Activated CD8-positive, alpha-beta T cell treated with anti-CD3 and anti-CD28 coated beads for 36 hours (primary cell): ENCODE measurements around the gene SLC25A26. TPM values are rescaled to one million over a fixed set of nuclear protein-coding genes. Genes with fewer than 3 reads are reported as not detected.

Experiments used
- ATAC-seq: fragments of 200-7000 bp; cut with Tn5 transposase; one replicate; pipeline ENCODE4 v1.10.0; 2021; ENCODE audit warnings: mild to moderate bottlenecking, moderate library complexity
- CTCF ChIA-PET: fragments of 350-600 bp; sonication (Branson Sonifier 250); formaldehyde crosslinking; loops from one replicate; lab custom pipeline; 2021; ENCODE audit warnings: antibody characterized with exemption; lab: Charles Lee
- POLR2A ChIA-PET: fragments of 350-600 bp; sonication (Branson Sonifier 250); formaldehyde crosslinking; loops from one replicate; lab custom pipeline; 2021; ENCODE audit warnings: antibody characterized with exemption; lab: Charles Lee
- DNase-seq: peaks from one replicate; pipeline ENCODE4 v3.0.0-alpha.2; 2020
- H3K27ac Mint-ChIP-seq: one replicate; pipeline ENCODE4 v1.8.0; 2021; ENCODE audit warnings: mild to moderate bottlenecking, mixed read lengths
- H3K27me3 Mint-ChIP-seq: one replicate; pipeline ENCODE4 v1.8.0; 2021; ENCODE audit warnings: mixed read lengths
- H3K36me3 Mint-ChIP-seq: one replicate; pipeline ENCODE4 v1.8.0; 2021; ENCODE audit warnings: low read depth, mixed read lengths
- H3K4me1 Mint-ChIP-seq: one replicate; pipeline ENCODE4 v1.8.0; 2021; ENCODE audit warnings: low read depth, mixed read lengths
- H3K4me3 Mint-ChIP-seq: one replicate; pipeline ENCODE4 v1.8.0; 2021; ENCODE audit warnings: mild to moderate bottlenecking, moderate library complexity, mixed read lengths
- H3K9me3 Mint-ChIP-seq: one replicate; pipeline ENCODE4 v1.8.0; 2021; ENCODE audit warnings: mixed read lengths
- intact Hi-C: fragments of 100-400 bp; cut with micrococcal nuclease; formaldehyde crosslinking; loops from one replicate; pipeline ENCODE4 v1.10.0; 2022
- total RNA-seq, 2 experiments: library from RNA; stranded (reverse); gene quantifications; one replicate each; pipeline ENCODE4 v1.2.3, GENCODE V29; 2021
- TF ChIP-seq, protein P1 (sequence below): fragments of 200-600 bp; IDR thresholded peaks from one replicate; pipeline ENCODE4 v1.8.0; 2022; ENCODE audit warnings: antibody characterized with exemption, mild to moderate bottlenecking

The SLC25A26 gene
- total RNA-seq, 2 experiments from 2014 or later, result 28.5 to 31.0 TPM

DNA sequence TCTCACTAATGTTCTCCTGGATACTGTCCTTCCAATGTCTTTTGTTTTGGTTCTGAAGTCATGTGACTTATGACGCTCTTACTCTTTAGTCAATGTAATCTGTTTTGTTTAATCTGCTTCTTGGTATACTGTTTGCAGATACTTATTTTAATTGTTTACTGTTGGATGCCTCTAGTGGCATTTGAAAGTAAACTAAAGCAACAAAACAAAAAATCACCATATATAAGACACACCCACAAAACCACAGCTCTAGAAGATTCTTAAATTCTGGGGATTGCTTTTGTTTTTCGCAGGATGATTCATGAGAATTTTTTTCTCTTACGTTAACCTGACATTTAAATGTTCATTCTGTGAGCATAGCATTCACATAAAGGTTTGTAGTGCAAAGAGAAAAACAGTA lies 16.8 kb downstream of the SLC25A26 start:
- ATAC-seq, result no peak
- Mint-ChIP-seq H3K27me3 (no peaks in the 10 kb centered on the region), H3K27ac (no peak overlapping the region), H3K9me3 (peaks cover 34% of the 10 kb centered on the region), H3K4me1 (peaks cover 25% of the 10 kb centered on the region), H3K36me3 (peaks cover 61% of the 10 kb centered on the region), H3K4me3 (no peak overlapping the region)
- CTCF ChIA-PET, result no interaction called here
- DNase-seq, result no peak
- POLR2A ChIA-PET, result no interaction called here
- intact Hi-C loops, result no loop called here
- TF ChIP-seq, protein P1, sequence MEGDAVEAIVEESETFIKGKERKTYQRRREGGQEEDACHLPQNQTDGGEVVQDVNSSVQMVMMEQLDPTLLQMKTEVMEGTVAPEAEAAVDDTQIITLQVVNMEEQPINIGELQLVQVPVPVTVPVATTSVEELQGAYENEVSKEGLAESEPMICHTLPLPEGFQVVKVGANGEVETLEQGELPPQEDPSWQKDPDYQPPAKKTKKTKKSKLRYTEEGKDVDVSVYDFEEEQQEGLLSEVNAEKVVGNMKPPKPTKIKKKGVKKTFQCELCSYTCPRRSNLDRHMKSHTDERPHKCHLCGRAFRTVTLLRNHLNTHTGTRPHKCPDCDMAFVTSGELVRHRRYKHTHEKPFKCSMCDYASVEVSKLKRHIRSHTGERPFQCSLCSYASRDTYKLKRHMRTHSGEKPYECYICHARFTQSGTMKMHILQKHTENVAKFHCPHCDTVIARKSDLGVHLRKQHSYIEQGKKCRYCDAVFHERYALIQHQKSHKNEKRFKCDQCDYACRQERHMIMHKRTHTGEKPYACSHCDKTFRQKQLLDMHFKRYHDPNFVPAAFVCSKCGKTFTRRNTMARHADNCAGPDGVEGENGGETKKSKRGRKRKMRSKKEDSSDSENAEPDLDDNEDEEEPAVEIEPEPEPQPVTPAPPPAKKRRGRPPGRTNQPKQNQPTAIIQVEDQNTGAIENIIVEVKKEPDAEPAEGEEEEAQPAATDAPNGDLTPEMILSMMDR, result no peak

DNA sequence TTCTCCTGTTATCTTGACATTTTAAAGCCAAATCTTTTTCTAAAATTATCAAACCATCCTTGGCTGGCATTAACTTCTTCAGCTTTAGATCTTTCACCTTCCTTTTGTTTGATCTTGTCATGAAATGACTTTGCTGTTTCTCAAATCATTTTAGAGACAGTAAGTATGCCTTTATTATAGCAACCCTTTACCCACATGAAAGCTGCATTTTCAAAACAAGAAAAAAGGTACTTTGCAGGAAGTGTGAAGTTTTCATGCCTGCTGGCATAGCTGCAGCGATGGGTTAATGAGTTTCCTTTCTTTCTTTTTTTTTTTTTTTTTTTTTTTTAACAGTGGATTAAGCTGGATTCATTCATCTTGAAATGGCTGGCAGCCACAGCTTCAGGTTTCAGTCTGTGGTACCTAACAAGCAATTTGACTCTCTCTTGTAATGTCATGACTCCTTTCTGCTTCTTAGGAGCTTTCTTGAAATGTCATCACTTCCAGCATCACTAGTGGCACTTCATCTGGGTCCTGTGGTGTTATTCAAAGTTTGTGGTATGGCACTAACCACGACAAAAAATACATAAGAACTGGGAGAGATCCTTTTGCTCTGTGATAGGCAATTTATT lies 18.8 kb downstream of the SLC25A26 start:
- peaks cover 66% of the 10 kb centered on the region for H3K36me3 Mint-ChIP-seq
- POLR2A ChIA-PET, result interaction anchor here (0.7 to 1.3 kb wide), 2 partner anchors 10 to 15 kb away, joined by 3 to 4 read pairs; no protein-coding TSS in a partner anchor
- ATAC-seq, result peak; percentile 88
- H3K27ac Mint-ChIP-seq, result peak overlapping the region; percentile 78
- H3K4me1 Mint-ChIP-seq, result peaks cover 25% of the 10 kb centered on the region
- no peaks in the 10 kb centered on the region for H3K27me3 Mint-ChIP-seq
- peak; percentile 60 for DNase-seq
- peaks cover 30% of the 10 kb centered on the region for H3K9me3 Mint-ChIP-seq
- no peak overlapping the region for H3K4me3 Mint-ChIP-seq
- CTCF ChIA-PET, result interaction anchor here (1.1 to 1.6 kb wide), 2 partner anchors 13 to 16 kb away, joined by 3 to 5 read pairs; no protein-coding TSS in a partner anchor
- intact Hi-C loops, result no loop called here
- TF ChIP-seq, protein P1, result no peak

DNA sequence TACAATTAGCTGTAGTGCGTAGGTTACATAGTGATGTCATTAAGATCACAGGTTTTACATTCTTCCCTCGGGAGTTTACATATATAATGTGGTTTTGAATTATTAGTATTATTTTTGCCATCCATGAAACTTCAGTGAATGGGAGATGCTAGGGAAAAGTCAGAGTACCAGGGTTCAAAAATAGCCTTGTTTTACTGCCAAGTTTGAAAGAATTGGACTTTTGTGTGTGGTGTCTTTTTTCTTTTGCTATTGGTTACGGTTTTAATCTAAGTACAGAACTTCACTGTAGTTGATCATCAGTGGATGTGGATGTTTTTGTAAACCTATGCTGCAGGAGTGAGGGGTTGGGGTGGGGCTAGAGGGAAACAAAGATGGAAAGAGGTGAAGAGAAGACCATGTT lies 20.7 kb downstream of the SLC25A26 start:
- CTCF ChIA-PET, result interaction anchor here (0.6 to 3.2 kb wide), 2 partner anchors 12 to 1071 kb away, joined by 3 to 29 read pairs; no protein-coding TSS in a partner anchor
- Mint-ChIP-seq H3K9me3 (peaks cover 22% of the 10 kb centered on the region), H3K27ac (no peak overlapping the region), H3K4me1 (peaks cover 25% of the 10 kb centered on the region), H3K36me3 (peaks cover 64% of the 10 kb centered on the region), H3K4me3 (no peak overlapping the region), H3K27me3 (no peaks in the 10 kb centered on the region)
- POLR2A ChIA-PET, result no interaction called here
- TF ChIP-seq, protein P1, result no peak
- intact Hi-C loops, result no loop called here
- ATAC-seq (no peak), DNase-seq (no peak)

DNA sequence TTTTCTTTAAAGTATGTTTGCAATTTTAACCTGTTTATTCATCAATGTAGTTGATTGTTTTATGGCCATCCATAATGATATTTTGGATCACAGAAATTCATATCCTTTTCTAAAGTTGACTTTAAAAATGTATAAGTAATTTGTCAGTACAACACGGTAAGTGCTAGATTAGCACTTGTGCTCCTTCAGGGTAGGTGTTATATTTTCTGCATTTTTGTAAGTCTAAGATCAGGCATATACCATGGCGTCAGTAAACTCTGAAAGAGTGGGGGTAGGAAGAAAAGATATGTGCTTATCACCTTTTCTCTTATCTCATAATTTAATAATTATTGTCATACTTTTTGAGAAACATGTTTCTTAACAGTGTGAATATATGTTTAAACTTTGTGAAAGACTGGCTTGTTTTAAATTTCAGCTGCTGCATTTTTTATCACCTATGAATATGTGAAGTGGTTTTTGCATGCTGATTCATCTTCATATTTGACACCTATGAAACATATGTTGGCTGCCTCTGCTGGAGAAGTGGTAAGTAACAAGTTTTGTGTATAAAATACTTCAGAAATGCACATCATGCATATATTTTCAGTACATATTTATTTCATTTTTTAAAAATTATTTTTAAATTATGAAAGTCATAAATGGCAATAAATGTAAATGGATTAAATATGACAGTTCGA lies 22.1 kb downstream of the SLC25A26 start:
- ATAC-seq (no peak), DNase-seq (no peak)
- no peak overlapping the region for H3K27ac Mint-ChIP-seq
- H3K4me3 Mint-ChIP-seq, result no peak overlapping the region
- TF ChIP-seq, protein P1, result no peak
- ChIA-PET POLR2A (no interaction called here), CTCF (interaction anchor here (0.6 to 3.2 kb wide), 6 partner anchors 8 to 729 kb away, joined by 3 to 29 read pairs (median 3); no protein-coding TSS in a partner anchor)
- H3K27me3 Mint-ChIP-seq, result no peaks in the 10 kb centered on the region
- H3K4me1 Mint-ChIP-seq, result peaks cover 21% of the 10 kb centered on the region
- H3K36me3 Mint-ChIP-seq, result peaks cover 51% of the 10 kb centered on the region
- peaks cover 15% of the 10 kb centered on the region for H3K9me3 Mint-ChIP-seq
- intact Hi-C loops, result no loop called here

DNA sequence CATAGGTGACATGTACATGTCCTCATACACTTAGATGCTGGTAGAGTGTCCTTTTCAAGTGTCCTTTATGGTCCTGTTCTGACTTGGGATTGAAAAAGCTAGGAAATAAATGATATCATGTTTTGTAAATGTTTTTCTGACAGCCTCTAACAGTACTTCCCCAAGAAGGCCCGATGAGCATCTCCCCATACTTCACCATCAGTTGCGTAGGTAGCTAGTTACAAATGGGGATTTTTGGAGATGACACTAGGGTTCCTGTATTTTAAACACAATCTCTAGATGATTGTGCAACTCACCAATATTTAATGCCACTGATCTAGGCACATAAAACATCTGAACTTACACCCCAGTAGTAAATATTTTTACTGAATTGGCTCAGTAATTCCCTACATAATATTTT lies 27.8 kb downstream of the SLC25A26 start:
- Mint-ChIP-seq H3K36me3 (peaks cover 23% of the 10 kb centered on the region), H3K9me3 (no peaks in the 10 kb centered on the region)

More for the DNA sequence above, 27.8 kb downstream of the SLC25A26 start:
- H3K4me3 Mint-ChIP-seq, result no peak overlapping the region
- CTCF ChIA-PET, result no interaction called here
- POLR2A ChIA-PET, result interaction anchor here (1.4 kb wide), 1 partner anchor 13 kb away, joined by 3 read pairs; no protein-coding TSS in a partner anchor
- DNase-seq, result no peak
- no peaks in the 10 kb centered on the region for H3K4me1 Mint-ChIP-seq
- no peak for ATAC-seq
- H3K27me3 Mint-ChIP-seq, result no peaks in the 10 kb centered on the region
- intact Hi-C loops, result no loop called here
- TF ChIP-seq, protein P1, result no peak
- no peak overlapping the region for H3K27ac Mint-ChIP-seq
